Peyer's patch (tissue), 4 donors: ENCODE data around the gene POU5F2. TPM values are rescaled to one million over a fixed set of nuclear protein-coding genes. Genes with fewer than 3 reads are reported as not detected.

Experiments
- DNase-seq, 3 donors: peaks; one replicate each; pipeline ENCODE4 v3.0.0-alpha.2; 2017 to 2019
- H3K27ac ChIP-seq, 4 donors: fragments of 200-600 bp; sonication (generic); one replicate each; pipeline ENCODE4 v1.5.1; 2016 to 2019
- H3K27me3 ChIP-seq, 2 donors: fragments of 200-600 bp; sonication (generic); one replicate each; pipeline ENCODE4 v1.5.1; 2019
- H3K36me3 ChIP-seq, 3 donors: fragments of 200-600 bp; sonication (generic); one replicate each; pipeline ENCODE4 v1.5.1; 2016 to 2019
- H3K4me1 ChIP-seq, 4 donors: fragments of 200-600 bp; sonication (generic); one replicate each; pipeline ENCODE4 v1.5.1; 2016 to 2019
- H3K4me3 ChIP-seq, 4 donors: fragments of 200-600 bp; sonication (generic); 1 replicate in 3 of 4; 2 replicates in 1 of 4; pipeline ENCODE4 v1.5.1; 2016 to 2019; ENCODE audit warnings: mild to moderate bottlenecking in 1 of 4
- H3K9me3 ChIP-seq, 4 donors: fragments of 200-600 bp; sonication (generic); one replicate each; pipeline ENCODE4 v1.5.1; 2016 to 2019; ENCODE audit warnings: mild to moderate bottlenecking in 1 of 4
- CTCF ChIP-seq, 6 experiments: fragments of 450-650 bp in 4 of 6; fragments of 200-600 bp in 2 of 6; sonication (generic) in 1 of 6; IDR thresholded peaks; one replicate each; pipeline ENCODE4 v1.5.1; 2017 to 2019; ENCODE audit warnings: antibody characterized with exemption in 6 of 6, mild to moderate bottlenecking in 3 of 6, moderate library complexity in 1 of 6
- POLR2A ChIP-seq, 2 donors: fragments of 450-650 bp; IDR thresholded peaks; one replicate each; pipeline ENCODE4 v1.5.1; 2017; ENCODE audit warnings: antibody characterized with exemption in 2 of 2, mild to moderate bottlenecking in 2 of 2, moderate library complexity in 2 of 2
- total RNA-seq, 4 donors: library from RNA; depleted of rRNA; stranded (reverse); fragments of >200 nt; gene quantifications; one replicate each; pipeline ENCODE4 v1.1.0, GENCODE V29; 2016

The POU5F2 gene
- 1 to 10 TPM; 3.5 to 8.3 (median 5.1) TPM for total RNA-seq

GRCh38 chr5:93741136-93741811 lies at the start of gene POU5F2:
Gene POU5F2, minus strand, starts transcription at chr5:93741600. Its CDS starts 37 bp downstream, at chr5:93741563.
- no peaks in the 10 kb centered on the region for H3K27me3 ChIP-seq
- peaks cover 0 to 4% (median 0%) of the 10 kb centered on the region in 3 donors for H3K36me3 ChIP-seq
- no peak for TF ChIP-seq POLR2A (IDR thresholded peaks at IDR 0.05)
- no peak for TF ChIP-seq CTCF (IDR thresholded peaks at IDR 0.05)
- H3K9me3 ChIP-seq, result no peaks in the 10 kb centered on the region
- H3K4me1 ChIP-seq, result no peaks in the 10 kb centered on the region
- no peak for DNase-seq
- no peak within 1 kb of the TSS for H3K27ac ChIP-seq
- no peak within 1 kb of the TSS for H3K4me3 ChIP-seq

- Histone ChIP-seq H3K4me1 (no peaks in the 10 kb centered on the region), H3K9me3 (no peaks in the 10 kb centered on the region), H3K36me3 (no peaks in the 10 kb centered on the region), H3K4me3 (no peak overlapping the region), H3K27me3 (no peaks in the 10 kb centered on the region), H3K27ac (no peak overlapping the region)
- TF ChIP-seq POLR2A (IDR thresholded peaks at IDR 0.05) (no peak), CTCF (IDR thresholded peaks at IDR 0.05) (no peak)
- no peak for DNase-seq
These were observed 49.0 kb upstream of the POU5F2 start for GRCh38 chr5:93790401-93790800.

GRCh38 chr5:93789173-93790067 lies 48.0 kb upstream of the POU5F2 start:
- no peak overlapping the region for H3K4me3 ChIP-seq
- H3K9me3 ChIP-seq, result no peaks in the 10 kb centered on the region
- H3K4me1 ChIP-seq, result no peaks in the 10 kb centered on the region
- no peaks in the 10 kb centered on the region for H3K27me3 ChIP-seq
- H3K27ac ChIP-seq, result no peak overlapping the region
- H3K36me3 ChIP-seq, result no peaks in the 10 kb centered on the region
- TF ChIP-seq CTCF (IDR thresholded peaks at IDR 0.05) (peak in 1 of 6 experiments; percentile 9), POLR2A (IDR thresholded peaks at IDR 0.05) (no peak)
- no peak for DNase-seq

- no peak for DNase-seq
- Histone ChIP-seq H3K36me3 (no peaks in the 10 kb centered on the region), H3K27me3 (no peaks in the 10 kb centered on the region), H3K4me1 (no peaks in the 10 kb centered on the region), H3K4me3 (no peak overlapping the region), H3K27ac (no peak overlapping the region), H3K9me3 (no peaks in the 10 kb centered on the region)
- no peak for TF ChIP-seq POLR2A (IDR thresholded peaks at IDR 0.05)
- TF ChIP-seq CTCF (IDR thresholded peaks at IDR 0.05), result no peak
These were observed 46.2 kb upstream of the POU5F2 start for GRCh38 chr5:93787598-93787997.

GRCh38 chr5:93785475-93785874 lies 44.1 kb upstream of the POU5F2 start:
- Histone ChIP-seq H3K4me3 (no peak overlapping the region), H3K9me3 (no peaks in the 10 kb centered on the region), H3K27ac (no peak overlapping the region), H3K4me1 (no peaks in the 10 kb centered on the region), H3K36me3 (no peaks in the 10 kb centered on the region), H3K27me3 (no peaks in the 10 kb centered on the region)
- TF ChIP-seq CTCF (IDR thresholded peaks at IDR 0.05) (no peak), POLR2A (IDR thresholded peaks at IDR 0.05) (no peak)
- DNase-seq, result no peak
